Stimulated activated CD4-positive, alpha-beta T cell treated with anti-CD3 and anti-CD28 coated beads, Interleukin-4, amount 100 ng/mL, for 4 hours (primary cell): ENCODE results near the gene RCOR2.

ENCODE experiments used
- DNase-seq, 2 experiments: peaks; one replicate each; pipeline ENCODE4 v3.0.0-alpha.2; 2020

RCOR2 gene

DNA sequence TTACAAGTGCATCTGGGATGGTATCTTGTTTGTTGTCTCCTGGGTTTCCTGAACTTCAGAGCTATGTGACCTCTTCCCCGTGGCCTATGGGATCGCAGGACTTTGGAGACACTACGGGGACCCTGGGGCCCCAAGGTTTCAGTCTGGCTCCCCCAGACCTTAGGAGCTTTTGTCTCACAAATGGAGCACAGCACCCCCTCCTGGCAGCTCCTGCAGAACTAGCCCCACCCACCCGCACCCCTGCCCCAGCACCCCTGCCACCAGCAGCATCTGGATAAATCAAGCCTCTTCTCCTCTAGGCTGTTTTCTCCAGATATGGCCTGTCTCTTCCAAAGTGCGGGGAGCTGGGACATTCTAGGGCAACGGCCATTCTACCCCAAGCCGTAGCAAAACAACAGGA lies 10.4 kb downstream of the RCOR2 start:
- peak; percentile 26 to 54 for DNase-seq

DNA sequence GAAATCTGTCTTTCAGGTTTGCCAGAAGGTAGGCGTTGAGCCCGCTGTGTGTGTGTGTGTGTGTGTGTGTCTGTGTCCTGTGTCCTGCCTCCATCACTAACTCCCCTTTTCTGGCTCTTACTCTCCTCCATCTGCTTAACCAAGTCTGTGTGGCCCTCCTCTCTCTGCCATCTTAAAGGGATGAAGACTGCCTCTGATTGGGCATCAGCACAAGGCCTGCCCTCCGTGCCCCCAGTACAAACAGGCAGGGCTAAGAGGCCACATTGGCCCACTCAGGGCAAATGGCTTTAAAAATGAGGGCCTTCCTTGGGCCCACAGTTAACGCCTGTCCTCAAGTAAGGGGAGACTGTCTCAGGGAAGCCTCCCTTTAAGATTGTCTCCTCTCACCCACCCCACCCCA lies 10.9 kb downstream of the RCOR2 start:
- DNase-seq, result no peak

DNA sequence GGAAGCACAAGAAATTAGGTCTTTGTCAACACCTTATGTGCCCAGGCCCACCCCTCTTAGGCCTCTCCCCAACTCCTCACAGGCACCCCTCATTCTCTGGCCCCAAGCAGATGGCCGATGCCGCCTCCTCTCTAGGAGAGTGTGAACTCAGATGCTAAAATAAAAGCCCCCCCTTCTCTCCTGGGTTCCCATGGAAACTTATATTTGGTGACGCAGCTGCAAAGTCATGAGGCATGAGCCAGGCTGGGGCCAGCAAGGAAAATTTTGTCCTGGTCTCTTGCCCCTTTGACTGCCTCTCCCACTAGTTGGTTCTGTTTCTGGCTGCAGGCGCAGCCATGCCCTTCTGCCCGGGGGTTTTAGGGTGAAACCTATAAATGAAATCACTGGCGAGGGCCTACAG lies 11.8 kb downstream of the RCOR2 start:
- no peak for DNase-seq

DNA sequence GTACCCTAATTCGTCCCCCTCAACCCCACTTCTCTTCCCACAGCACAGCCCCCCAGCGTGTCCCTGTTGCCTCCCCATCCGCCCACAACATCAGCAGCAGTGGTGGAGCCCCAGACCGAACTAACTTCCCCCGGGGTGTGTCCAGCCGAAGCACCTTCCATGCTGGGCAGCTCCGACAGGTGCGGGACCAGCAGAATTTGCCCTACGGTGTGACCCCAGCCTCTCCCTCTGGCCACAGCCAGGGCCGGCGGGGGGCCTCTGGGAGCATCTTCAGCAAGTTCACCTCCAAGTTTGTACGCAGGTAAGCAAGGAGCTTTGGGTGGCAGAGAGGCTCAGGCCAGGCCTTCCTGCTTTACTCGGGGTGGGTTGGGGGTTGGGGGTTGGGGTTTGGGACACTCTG lies 12.2 kb downstream of the RCOR2 start:
- no peak for DNase-seq

DNA sequence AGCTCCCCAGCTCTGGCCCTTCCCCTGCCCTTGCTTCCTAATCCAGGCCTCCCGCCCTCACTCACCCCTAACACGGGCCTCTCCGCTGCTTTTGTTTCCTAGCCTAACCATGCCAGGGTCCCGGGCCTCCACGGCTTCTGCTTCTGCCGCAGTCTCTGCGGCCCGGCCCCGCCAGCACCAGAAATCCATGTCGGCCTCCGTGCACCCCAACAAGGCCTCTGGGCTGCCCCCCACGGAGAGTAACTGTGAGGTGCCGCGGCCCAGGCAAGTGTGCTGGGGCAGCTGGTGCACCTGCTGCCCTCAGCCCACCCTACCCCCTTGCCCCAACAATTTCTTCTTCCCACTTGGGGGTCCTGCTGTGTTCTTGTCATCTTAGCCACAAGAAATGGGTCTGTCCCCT lies 13.1 kb downstream of the RCOR2 start:
- no peak for DNase-seq

DNA sequence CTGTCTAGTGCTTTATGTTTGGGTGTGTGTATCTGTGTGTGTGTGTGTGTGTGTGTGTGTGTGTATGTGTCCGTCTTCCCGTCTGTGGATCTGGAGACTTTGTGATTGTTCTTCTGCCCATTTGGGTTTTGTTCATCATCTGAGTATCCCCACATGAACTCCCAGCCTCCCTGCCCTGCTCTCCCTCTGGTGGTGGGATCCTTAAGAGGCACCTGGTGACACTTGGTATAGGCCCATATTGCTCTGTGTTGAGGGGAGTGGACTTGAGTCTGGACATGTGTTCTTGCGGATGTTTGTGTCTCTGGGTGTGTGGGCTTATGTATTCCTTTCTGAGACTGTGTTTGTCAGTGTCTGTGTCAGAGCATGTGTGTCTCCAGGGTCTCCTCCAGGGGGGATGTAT lies 15.3 kb downstream of the RCOR2 start:
- DNase-seq, result no peak

DNA sequence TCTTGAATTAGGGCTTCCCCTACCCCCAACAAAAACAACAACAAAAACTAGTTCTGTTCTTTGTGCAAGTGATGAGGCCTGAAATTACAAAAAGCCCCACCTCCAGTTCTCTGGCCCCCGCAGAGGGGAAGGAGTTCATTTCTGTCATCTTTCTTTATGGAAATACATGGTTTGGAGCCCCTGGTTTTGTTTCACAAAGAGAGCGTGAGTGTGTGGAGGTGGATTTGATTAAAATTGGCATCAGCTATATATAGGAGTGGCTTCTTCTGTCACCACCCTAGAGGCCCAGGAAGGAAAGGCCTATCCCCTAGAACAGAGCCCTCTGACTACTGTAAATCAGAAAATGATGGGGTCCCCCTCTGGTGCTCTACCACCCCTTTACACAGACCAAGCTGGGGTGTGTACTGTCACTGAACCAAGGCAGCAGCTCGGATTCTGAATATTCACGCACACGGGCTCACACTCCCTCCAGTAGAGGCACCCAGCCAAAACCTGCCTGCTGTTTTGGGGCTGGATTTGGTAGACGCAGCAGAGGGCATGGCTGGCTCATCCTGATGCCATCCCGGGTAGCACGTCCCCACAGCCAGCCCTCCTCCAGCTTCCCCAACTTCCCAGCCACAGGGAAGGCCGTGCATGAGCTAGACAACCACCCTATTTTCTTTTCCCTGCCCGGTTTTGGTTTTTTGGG lies 19.4 kb downstream of the RCOR2 start:
- no peak for DNase-seq

DNA sequence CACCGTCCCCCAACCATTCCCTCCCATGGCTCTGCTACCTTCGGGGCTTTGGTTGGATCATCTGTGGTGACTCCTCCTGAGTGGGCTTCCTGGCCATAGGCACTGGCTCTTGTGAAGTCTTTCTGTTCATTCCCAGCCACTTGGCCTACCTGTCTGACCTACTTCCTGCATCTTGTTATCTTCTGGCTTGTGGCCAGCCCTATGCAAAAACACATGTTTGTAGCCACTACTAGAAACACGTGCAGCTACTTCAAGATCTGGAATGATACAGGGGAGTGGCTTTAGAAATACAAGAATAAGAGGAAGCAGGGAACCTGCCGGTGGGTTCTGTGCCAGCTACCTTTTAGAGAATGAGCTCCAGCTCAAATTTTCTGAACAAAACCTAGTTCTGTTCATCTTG lies 20.9 kb downstream of the RCOR2 start:
- no peak for DNase-seq

DNA sequence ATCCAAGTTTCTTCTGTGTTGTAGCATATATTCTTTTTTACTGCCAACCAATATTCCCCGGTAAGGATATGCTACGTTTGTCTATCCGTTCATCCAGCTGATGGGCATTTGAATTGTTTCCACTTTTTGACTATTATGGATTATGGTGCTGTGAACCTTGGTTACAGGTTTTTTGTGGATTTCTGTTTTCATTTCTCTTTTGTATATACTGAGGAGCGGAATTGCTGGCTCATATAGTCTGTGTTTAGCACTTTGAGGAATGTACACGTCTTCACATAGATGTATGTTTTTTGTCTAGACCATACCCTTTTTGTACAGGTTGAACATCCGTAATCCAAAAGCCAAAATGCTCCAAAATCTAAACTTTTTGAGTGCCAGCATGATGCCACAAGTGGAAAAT lies 23.6 kb downstream of the RCOR2 start:
- no peak for DNase-seq

DNA sequence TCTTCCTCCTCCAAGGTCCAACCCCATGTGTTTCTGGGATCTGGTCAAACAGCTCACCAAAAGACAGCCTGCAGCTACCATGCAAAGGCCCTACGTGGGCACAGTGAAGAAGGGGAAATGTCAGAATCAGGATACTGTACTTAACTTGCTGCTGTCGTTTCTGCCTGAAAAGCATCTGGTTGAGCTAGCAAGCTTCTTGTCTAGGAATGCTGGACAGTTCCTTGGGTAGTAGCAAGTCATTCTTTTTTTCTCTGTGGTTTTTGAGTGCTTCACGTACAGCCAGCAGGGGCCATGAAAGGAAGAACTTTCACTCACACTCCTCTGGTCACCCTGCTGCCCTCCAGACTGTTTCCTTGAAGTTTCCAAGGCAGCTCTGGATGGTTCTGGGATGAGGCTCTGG lies 24.7 kb downstream of the RCOR2 start:
- DNase-seq, result no peak

DNA sequence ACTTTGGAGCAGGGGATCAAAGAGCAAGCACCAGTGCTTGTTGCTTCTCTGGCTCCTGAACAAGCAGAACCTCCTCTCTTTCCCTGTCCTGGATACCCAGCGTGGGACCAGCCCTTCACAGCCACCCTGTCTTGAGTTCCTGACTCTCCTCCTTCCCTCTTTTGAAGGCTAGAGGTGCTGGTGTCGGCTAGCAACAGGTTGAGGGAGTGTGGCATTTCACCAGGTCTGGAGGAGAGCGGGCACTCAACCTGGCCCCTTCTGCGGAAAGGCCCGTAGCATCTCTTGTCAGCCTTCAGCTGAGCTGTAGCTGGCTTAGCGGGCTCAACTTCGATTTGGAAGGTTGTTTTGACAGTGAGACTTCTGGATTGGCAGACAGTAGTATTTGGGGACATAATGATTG lies 26.6 kb downstream of the RCOR2 start:
- DNase-seq, result no peak

DNA sequence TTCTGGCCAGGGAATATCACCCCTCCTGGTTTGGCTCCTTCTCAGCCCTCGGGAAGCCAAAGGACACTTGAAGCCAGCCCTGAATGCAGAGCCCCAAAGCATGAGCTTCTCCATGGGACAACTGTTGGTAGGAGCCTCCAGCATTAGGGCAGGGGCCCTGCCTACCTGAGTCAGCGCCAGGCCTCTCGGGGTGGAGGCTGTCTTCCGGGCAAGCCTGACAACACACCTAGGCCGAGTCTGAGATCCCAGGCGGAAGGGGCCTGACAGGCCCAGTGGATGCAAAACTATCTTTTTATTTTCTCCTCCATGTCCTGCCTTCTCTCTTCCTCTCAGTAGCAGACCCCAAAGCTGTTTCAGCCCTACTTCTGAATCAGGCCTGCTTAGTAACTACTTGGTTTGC lies 27.6 kb downstream of the RCOR2 start:
- DNase-seq, result no peak

DNA sequence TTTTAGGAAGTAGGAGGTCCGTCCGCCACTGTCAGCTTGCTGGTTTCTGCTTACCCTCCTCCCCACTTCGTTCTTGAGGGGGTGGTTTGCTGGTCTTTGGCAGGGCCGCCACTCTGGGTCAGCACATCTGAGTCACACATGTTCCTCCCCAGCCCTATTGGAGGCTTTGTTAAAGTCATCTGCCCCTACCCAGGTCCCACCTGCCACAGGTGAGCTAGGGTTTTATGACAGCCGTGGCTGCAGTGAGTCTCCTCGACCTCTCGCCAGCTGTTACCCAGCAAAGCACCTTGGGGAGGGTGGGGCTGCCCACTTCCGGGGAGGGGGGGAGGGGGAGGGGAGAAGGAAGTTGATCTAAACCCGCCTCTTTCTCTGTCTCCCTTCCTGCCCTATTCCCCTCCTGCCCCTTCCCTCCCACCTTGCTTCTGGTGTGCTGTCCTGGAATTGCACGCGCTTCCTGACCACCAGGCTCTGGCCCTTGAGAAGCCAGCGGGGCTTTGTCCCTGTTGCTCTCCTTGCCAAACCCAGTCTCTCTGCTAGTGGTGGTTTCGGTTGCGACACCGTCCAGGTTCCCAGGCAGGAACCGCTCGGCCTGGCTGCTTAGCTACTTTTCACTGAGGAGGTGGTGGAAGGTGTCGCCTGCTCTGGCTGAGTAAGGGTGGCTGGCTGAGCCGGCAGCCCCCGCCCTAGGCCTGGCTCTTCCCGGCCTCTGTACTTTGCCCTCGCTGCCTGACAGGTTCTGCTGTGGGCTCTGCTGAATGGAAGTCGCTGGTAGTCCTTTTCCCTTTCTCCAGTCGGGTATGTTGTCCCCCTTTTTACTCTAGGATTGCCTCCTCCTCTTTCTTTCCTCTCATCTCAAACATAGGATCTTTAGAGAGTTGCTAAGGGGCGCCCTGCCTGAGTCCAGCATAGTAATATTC lies 28.5 kb downstream of the RCOR2 start:
- DNase-seq, result peak; percentile 51 to 57

DNA sequence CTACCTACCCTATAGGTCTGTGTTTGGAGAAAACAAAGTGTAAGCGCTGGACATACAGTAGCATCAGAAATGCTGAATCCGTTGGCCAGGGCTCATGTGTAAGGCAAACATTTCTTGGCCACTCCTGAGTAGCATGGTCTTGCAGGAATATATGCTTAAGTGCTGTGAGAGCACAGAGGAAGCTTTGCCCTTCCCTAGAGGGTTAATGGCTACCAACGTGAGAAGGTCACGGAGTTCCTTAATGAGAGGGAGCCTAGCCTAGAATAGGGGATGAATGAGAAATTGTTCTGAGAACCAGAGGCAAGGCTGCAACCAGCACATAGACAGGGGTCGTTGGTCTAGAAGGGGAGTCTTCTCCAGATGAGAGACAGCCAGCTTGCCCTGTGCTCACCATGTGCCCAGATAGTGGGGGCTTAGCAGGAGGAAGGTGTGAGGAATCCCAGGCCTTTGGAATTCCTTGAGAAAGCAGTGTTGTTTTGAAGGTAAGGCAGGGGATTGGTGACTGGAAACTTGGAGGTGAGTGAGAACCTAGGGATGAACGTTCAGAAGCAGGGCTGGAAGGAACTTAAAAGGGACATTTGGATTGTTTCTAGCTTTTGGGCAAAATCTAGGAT lies 29.5 kb downstream of the RCOR2 start:
- DNase-seq, result no peak

DNA sequence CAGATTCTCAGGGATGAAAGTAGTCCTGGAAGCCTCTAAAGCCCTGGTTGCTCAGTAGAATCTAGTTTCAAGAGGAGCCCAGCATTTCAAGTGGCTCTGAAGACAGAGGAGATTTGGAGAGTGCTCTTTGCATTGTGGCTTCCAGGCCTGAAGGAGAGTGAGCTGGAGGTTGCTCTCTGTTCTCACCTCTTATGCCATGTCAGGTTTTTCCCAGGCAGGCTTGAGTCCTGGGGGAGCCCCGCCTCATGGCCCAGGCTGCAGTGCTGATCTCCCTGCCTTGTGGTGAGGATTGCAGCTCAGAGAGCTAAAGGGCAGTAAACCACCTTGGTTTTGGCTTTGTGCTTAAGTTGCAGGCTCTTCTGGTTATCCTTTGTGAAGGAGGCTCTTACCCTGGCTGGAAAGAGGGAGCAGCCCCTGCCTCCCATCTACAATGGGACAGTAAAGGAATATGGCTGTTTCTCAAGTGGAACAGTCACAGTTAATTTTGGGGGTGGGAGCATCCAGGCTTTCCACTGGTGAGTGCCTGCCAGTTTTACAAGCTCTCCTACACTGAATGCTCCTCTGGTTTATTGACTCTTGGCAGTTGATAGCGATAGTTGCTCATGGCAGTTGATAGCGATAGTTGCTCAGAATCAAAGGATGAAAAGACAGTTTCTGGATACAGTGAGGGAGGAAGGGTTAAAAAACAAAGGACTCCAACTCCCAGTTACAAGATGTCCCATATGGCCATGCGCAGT lies 32.6 kb downstream of the RCOR2 start:
- no peak for DNase-seq

DNA sequence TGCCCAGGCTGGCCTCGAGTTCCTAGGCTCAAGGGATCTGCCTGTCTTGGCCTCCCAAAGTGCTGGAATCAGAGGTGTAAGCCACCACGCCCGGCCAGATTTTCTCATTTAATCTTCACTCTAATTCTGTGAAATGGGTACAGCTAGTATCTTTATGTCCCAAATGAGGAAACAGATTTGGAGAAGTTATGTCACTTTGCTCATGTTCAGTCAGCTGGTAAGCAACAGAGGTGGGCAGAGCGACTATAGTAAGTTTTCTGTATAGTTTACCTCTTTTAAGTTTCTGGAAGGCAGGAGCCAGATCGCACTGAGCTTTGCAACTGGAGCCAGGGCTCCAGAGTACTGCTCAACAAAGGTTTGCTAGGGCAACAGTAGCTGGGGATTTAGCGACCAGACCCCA lies 33.2 kb downstream of the RCOR2 start:
- no peak for DNase-seq

DNA sequence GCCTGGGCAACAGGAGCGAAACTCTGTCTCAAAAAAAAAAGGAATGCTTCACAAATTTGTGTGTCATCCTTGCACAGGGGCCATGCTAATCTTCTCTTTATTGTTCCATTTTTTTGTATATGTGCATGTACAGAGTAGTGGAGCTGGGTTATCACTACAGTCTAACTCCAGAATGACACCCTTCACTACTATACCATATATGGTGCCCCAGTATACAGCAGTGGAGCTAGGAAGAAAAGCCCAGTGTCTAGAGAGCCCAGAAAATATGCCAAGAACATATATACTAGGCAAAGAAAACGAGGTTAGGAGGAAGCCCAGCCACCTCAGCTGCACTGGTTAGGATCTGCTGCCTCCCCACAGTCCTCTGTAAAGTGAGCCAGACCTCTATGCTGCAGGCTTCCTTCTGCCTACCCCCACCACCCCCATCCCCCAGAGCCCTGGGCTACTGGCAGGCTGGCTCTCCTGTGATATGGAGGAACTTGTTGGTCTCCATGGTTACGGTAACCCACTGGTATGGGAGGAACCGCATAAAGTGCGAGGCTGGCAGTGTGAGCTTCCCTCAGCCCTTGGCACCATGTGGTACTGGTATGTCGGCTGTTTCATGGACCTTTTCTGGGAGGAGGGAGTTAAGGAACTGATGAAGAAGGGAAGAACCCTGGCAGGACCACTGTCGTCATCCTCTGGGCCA lies 34.3 kb downstream of the RCOR2 start:
- DNase-seq, result peak in 1 of 2 experiments; percentile 12

DNA sequence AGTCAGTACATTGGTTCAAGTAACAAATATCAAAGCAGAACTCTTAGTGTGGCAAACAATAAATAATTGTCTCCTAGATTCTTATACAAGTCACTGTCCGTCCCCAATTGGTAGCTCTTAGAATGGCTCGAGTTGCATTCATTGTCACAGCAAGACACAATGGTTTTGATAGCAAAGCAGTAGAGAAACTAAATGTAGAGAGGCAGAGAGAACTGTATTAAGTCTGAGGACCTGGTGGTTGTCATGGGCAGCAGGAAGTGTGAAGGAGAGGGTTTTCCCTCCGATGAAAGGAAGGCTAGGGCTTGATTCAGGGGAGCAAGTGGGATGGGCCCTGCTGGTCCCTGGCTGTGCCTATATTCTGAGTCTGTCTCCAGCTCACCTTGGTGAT lies 36.6 kb downstream of the RCOR2 start:
- no peak for DNase-seq

DNA sequence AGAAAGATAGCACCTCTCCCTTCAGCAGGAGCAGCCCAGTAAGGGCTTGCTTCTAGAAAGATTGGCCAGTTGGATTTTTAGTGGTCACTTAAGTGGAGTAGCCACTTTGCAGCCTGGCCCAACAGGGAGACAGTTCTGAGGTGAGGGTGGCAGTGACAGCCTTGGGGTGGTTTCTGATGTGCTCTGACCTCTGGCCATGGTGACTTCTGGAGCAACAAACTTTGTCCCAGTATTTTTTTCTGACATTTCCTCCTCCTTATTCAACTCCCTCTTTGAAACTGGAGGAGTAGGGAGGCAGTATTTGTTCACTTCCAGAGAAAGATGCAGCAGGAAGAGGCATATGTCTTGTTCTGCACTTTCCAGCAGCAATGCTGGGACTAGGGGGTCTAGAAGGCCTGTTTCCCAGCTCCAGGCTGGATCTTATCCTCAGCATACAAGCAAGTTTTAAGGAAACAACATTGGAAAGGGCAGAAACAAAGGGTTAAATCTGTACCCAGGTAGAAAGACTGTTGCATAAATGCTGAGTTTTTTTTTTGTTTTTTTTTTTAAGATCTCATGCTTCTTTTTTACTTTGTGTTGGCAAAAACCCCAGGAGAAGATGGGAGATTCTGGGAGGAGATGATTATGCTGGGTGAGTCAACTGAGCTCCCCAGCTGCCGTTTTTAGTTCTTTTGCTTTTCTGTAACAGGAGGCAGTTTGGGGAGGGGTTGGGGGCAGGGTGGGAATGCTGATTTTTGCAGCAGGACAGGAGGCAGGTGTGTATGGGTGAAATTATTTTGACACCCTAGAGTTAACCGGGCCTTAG lies 37.2 kb downstream of the RCOR2 start:
- no peak for DNase-seq

DNA sequence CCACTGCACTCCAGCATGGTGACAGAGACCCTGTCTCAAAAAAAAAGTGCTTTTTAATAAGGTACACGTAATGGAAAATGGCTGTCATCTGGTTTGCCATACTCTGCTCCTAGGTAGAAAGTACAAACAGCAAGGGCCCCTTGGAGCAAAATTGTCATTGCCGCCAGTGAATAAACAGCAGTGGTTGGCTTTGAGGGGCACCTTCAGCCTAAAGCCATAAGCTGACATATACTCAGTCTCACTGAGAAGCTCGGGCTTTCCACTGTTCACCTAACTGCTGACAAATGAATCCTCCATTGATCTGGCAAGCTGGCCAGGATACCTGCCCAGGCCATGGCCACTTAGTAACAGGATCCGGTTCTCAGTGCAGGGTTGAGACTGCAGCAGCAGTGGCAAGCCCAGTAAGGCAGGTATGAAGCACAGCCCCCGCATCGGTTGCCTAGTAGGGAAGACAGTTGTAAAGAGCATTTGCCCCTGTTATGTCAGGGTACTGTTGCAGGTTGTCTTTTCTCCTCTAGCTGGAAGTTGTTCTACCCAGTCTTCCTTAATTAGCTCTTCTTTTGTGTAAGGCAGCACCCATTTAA lies 39.2 kb downstream of the RCOR2 start:
- DNase-seq, result no peak

DNA sequence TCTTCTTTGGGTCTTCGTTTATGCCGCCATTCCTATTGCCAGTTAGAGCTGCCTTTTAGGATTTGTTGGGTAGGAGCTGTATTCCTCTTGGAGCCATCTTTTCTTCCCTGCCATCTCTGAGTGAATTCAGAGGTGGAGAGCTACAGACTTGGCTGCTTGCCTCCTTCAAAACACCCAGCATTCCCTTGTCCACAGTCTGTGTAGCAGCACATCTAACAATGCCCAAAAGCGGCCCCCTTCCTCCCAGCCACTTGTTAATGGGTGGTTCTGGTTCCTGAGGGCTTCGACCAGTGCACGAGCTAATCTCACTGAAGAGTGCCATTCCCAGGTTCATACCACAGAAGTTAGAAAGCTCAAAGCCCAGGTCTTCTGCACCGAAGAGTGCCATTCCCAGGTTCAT lies 40.3 kb downstream of the RCOR2 start:
- no peak for DNase-seq
